ENCODE measurements around the gene MYH1. TPM values are rescaled to one million over a fixed set of nuclear protein-coding genes. Genes with fewer than 3 reads are reported as not detected.

The MYH1 gene
- total RNA-seq, 1 donor = not detected

DNA sequence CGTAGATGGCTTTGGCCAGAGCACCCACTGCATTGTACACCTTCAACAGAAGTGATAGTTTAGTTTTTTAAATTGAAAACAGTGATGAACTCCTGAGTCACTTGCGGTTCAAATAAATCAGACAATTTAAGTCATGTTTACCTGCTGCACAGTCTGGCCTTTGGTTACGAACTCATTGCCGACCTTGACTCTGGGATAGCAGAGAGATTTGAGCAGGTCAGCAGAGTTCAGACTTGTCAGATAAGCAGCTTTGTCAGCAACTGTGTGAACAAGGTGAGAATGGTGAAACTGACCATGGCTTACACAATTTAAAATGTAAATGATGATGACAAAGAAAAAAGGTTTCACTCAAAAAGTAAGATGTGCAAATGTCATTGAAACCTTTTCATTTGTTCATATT is 58.3 kb downstream of the MYH1 start:
- TF ChIP-seq, protein P1, sequence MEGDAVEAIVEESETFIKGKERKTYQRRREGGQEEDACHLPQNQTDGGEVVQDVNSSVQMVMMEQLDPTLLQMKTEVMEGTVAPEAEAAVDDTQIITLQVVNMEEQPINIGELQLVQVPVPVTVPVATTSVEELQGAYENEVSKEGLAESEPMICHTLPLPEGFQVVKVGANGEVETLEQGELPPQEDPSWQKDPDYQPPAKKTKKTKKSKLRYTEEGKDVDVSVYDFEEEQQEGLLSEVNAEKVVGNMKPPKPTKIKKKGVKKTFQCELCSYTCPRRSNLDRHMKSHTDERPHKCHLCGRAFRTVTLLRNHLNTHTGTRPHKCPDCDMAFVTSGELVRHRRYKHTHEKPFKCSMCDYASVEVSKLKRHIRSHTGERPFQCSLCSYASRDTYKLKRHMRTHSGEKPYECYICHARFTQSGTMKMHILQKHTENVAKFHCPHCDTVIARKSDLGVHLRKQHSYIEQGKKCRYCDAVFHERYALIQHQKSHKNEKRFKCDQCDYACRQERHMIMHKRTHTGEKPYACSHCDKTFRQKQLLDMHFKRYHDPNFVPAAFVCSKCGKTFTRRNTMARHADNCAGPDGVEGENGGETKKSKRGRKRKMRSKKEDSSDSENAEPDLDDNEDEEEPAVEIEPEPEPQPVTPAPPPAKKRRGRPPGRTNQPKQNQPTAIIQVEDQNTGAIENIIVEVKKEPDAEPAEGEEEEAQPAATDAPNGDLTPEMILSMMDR (IDR thresholded peaks at IDR 0.05; ENCODE audit: insufficient read depth, low read depth, low read length) = no peak
- H3K4me3 ChIP-seq (ENCODE audit: low read depth, low read length) = no peak overlapping the region
- DNase-seq (ENCODE audit: low read depth) = no peak

DNA sequence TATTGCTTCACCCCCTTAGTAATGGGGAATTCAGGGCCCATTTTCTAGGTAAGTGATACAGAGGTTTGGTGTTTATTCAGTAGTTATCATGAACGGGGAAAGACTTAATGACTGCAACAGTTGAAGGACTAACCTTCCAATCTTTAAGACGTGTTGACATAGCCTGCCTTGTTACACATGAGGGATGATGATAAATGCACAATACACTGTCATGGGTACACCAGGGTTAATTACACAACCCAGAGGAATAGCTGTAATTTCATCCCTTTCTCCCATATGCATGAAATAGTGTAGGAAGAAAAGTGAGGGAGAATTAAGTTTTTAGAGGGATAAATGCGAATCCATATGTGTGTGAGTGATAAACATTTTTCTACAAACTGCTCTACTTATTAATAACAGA is 59.6 kb downstream of the MYH1 start:
- no peak for DNase-seq (ENCODE audit: low read depth)
- TF ChIP-seq, protein P1 (IDR thresholded peaks at IDR 0.05; ENCODE audit: insufficient read depth, low read depth, low read length) = no peak
- no peak overlapping the region for H3K4me3 ChIP-seq (ENCODE audit: low read depth, low read length)

DNA sequence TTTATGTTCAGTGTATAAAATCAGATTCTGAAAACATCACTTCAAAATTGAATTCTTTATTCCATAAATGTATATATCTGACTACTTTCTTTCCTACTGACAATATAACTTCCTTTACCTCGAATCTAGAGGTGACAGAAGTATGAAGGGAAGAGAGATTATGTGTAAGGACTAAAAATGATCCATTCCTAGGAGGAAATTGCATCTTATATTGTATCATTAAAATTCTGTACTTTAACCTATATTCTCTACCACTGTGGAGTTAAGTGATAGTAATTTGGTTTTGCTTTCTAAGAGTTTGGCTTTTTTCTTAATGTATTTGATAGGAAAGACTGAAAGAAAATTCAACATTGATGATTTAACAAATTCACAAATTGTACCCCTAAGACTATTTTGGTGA is 60.4 kb downstream of the MYH1 start:
- no peak for DNase-seq (ENCODE audit: low read depth)
- H3K4me3 ChIP-seq (ENCODE audit: low read depth, low read length) = no peak overlapping the region
- TF ChIP-seq, protein P1 (IDR thresholded peaks at IDR 0.05; ENCODE audit: insufficient read depth, low read depth, low read length) = no peak

DNA sequence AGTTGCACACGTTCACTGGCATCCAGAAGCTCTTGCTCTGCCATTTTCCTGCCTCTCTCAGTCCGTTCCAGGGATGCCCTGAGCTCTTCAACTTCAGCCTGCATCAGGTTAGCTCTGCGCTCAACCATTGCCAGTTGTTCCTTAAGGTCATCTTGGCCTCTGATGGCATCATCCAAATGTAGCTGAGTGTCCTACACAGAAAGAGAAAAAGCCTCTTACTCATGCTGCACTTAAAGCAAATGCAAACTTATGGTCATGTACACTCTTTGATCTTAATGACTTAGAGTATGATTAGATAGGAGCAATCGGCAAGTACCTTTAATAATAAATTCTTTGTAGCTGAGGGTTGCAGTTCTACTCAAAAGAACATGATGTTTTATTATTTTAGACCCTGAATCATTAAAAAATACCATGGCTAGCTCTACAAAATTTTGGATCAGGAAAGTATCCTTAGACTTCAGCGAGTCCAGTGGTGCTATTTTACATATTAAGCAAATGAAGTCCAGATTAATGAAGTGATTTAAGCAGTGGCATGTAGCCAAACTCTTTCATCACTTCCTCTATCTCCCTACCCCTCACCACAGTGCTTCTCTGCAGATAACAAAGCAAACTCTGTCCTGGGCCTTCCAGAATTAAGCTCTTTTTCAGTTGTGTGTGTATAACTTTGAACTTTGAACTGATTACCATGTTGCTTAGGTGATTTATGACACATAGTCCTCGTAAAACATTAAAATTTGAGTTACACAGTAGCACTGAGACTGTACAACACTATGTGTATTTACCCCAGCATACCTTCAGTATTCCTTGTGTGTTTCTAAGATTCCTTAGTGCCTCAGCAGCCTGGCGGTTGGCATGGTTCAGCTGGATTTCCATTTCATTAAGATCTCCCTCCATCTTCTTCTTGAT is 71.1 kb downstream of the MYH1 start:
- TF ChIP-seq, protein P1 (IDR thresholded peaks at IDR 0.05; ENCODE audit: insufficient read depth, low read depth, low read length) = no peak

More for the DNA sequence above, 71.1 kb downstream of the MYH1 start:
- H3K4me3 ChIP-seq (ENCODE audit: low read depth, low read length) = no peak overlapping the region
- peak; percentile 3 for DNase-seq (ENCODE audit: low read depth)

Other genes with a start within 250 kb of the MYH1 start
- gene MYH13, start 145.5 kb downstream of the MYH1 start, total RNA-seq = not detected in 2 replicates
- gene MYH8, start 96.6 kb downstream of the MYH1 start, total RNA-seq = not detected in 2 replicates
- not detected in 2 replicates for gene MYH4, start 49.0 kb downstream of the MYH1 start, total RNA-seq
- under 0.01 TPM in 1 of 2 replicates, not detected in the other for gene MYH2, start 31.1 kb upstream of the MYH1 start, total RNA-seq
- gene MYH3, start 138.8 kb upstream of the MYH1 start, total RNA-seq = 0.43 and 0.97 TPM in 2 replicates
- 17.3 and 38.3 TPM in 2 replicates for gene SCO1, start 179.0 kb upstream of the MYH1 start, total RNA-seq
- gene ADPRM, start 179.1 kb upstream of the MYH1 start, total RNA-seq = 7.7 and 10.8 TPM in 2 replicates
- gene TMEM220, start 211.5 kb upstream of the MYH1 start, total RNA-seq = 2.6 and 3.5 TPM in 2 replicates